Right hindlimb (tissue), 1 donor: ENCODE data around the gene POMT1.
A peak's percentile ranks its signal among the peaks of the same experiment; 100 is the strongest.
"Not testable (repeated sequence)": the region's sequence is repeated elsewhere in the genome, so short reads cannot be mapped to it uniquely, and the experiment has no call there.

Experiments
- DNase-seq: peaks from one replicate; pipeline ENCODE4 v3.0.0-alpha.2; 2018

Gene POMT1

GRCh38 chr9:131525643-131526565 is 23.2 kb downstream of the POMT1 start:
- no peak for DNase-seq

DNA sequence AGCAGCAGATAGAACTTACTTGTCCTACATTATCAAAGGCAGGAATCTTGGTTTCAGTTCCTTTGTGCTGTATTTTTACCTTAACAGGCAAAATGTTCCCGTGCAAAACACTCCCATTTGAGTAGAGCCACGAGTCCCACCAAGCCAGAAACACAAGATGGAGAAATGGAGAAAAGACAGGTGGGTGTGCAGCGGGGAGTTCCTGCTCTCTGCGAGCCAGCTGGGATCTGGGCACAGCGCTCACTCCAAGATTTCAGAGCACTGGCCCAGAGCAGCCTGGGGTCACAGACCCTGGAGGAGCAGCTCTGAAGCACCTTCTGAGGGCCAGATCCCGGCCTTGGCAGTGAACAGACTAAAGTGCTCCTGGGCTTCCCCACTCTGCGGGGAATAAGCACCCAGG is 25.5 kb downstream of the POMT1 start:
- no peak for DNase-seq

DNA sequence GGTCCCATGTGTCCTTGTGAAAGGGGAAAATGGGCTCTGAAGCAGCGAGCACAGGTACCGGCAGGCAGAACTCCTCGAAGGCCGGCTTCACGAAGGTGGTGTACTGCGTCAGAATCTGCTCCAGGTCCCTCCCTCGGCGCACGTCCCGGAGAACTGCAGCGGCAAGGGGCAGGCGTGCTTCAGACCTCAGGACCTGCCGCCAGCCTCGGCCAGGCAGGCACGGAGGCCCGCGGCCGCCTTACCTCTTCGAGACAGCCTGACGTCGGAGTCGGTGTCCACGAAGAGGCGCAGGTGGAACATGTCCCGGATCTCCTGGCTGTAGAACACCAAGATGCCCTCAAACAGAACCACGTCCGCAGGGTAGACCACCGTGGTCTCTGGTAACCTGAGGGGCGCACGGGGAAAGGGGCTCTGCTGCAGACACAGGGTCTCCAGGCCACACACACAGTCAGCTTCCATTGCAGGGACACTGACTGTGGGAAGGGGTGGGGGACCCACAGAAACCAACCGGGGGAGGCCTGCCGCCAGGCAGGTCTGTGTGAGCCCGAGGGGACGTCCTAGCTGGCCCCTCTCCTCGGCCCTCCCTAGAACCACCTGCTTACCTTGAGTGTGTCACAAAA is 26.3 kb downstream of the POMT1 start:
- no peak for DNase-seq

DNA sequence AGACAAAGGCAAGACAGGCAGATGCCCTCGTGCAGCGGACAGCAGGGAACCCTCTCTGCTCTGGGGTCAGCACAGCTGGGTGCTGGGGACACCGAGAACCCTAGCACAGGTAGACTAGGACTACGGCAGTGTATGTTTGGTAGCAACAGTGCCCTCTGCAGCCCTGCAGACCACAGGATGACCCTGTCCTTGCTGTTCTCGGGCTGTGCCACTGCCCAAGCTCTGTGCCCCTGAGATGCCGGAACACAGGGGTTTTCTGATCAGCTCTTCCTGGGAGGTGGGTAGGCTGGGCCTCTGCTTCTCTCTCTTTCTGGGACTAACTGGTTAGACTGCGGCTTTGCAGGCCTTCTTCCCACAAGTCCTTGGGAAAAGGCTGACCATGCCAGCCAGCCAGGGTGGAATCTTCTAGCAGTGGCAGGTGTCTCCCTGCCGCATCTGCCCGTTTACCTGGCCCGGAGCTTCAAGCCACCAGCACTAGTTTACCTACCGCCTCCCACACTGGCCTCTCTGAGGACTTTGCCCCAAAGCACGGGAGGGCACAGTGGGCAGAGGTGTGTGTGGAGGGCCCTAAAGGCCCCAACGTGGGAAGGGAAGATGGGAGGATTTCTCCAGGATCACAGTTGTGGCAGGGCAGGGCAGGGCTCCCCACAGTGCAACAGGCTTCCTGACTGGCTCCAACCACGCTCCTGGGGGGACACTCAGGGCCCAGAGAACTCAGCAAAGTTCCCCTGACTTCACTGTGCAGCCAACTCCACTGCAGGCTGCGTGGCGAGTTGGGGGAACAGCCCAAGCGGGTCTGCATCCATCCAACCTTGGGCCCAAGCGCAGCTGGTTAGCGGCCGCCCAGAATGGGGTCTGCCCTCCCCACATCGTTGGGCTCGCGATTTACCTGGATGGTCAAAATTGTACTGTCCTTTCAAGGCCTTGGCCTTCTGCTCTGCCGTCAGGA is 27.2 kb downstream of the POMT1 start:
- no peak for DNase-seq

DNA sequence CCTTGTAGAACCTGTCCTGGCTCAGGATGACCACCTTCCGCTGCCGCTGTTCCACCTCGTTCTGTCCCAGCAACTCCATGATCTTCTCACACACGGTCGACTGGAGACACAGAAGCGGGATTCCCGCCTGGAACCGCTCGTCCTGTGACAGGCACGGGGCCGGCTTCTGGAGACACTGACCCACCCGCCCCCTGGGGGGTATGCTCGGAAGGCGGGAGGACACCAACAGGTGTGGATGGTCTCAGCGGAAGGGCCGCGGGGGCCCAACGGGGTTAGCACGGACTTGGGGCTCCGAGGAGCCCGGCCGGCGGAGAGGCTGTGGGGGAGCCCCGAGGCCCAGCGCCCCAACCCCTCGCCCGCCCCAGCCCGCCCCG is 27.8 kb downstream of the POMT1 start:
- no peak for DNase-seq

DNA sequence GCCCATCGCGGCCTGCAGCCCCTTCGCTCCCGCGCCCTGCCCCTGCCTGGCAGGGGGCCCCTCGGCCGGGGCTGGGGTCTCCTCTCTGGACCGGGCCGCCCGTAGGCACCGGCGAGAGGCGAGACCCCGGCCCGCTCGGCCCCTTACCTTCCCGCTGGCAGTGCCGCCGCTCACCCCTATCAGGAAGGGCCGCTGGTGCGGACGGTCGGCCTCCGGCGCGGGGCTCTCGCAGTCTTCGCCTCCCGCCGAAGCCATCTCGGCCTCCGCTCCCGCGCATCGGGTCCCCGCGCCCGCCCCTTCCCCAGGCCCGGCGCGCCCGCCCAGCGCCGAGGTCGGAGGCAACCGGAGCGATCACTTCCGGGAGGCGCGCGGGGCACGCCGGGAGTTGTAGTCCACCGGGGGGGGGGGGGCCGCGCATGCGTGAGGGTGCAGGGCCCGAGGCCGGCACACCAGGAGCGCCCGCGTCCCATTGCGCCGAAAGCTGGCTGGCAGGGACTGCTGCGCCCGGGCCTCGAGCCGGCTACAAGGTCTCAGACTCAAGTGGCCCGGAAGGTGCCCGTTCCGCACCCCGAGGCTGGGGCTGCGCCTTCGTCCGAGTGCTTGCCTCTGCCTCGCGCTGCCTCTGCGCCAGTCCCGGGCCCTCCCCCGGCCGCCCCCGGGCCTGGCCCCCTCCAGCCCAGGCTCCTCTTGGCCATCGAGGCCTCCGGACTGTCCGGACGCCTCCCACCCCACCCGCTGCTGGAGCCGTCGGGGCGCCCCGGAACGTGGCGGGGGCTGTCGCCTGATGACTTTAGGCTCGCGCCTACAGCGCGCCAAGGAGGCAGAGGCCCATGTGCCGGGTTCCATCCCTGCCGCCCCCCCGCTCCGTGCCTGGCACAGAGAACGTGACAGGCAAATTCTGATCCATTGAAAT is 28.5 kb downstream of the POMT1 start, which contains the start of gene UCK1:
TSS of gene UCK1 (minus strand) at position 344 of the 913 bp plus-strand sequence. CDS start at position 255, 89 bp downstream.
- peak; percentile 93 for DNase-seq

GRCh38 chr9:131534721-131535237 is 32.1 kb downstream of the POMT1 start:
- no peak for DNase-seq

DNA sequence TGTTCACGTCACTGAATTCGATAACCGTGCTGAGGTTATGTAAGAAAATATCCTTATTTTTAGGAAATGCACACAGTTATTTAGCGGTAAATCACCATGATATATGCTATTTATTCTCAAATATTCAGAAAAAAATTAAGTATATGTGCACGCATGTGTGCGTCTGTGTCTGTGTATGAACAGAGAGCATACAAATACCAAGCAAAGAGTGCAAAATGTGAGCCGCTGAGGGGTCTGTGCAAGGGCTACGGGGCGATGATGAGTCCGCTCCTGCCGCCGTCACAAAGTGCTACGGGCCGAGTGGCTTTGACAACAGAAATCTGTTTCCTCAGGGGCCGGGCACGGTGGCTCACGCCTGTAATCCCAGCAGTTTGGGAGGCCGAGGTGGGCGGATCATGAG is 35.2 kb downstream of the POMT1 start:
- DNase-seq = no peak

DNA sequence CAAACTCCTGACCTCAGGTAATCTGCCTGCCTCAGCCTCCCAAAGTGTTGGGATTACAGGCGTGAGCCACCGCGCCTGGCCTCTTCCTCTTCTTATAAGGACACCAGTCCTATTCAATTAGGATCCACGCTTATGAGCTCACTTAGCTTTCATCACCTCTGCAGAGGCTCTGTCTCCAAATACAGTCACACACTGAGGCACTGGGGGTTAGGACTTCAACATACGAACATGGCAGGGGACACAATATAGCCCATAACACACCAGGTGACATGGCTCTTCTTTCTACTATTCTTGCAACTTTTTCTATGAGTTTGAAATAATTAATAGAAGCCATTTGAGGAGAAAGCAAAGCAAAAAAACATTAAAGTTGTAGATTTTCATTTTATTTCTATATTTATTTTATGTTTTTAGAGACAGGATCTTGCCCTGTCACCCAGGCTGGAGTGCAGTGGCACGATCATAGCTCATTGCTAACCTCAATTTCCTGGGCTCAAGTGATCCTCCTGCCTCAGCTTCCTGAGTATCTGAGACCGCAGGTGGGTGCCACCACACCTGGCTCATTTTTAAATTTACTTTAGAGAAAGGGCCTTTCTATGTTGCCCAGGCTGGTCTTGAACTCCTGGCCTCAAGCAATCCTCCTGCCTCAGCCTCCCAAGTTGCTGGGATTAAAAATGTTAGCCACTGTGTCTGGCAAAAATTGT is 36.7 kb downstream of the POMT1 start:
- DNase-seq = no peak

GRCh38 chr9:131543141-131543540 is 40.4 kb downstream of the POMT1 start:
- no peak for DNase-seq

DNA sequence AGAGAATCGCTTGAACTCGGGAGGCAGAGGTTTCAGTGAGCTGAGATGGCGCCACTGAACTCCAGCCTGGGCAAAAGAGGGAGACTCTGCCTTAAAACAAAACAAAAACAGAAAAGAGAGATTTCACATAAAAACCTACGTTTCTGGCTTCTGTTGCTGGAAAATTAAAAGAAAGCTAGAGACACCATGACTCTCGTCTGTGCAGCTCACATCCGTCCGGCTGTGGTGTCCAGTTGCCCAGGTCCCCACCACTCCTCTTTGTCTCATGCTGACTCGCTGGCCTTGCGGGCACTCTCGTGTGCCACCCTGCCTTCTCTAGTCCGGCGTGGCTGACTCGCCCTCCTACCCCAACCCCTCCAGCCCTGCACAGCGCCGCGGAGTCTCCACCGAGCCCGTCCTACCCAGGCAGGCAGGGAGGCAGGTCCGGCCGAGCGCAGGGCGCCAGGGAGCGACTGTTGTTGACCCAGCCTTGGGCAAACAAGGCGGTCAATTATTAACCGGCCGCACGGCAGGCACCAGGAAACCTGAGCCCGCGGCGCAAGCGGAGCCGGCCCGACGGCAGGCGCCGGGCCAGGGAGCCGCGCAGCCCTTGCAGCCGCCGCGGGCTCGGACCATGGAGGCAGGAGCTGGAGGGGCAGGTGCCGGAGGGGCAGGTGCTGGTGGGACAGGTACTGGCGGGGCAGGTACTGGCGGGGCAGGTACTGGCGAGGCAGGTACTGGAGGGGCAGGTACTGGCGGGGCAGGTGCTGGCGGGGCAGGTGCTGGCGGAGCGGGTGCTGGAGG is 42.5 kb downstream of the POMT1 start, which contains the start of gene PRRT1B:
TSS of gene PRRT1B (plus strand) at position 521 of the 783 bp plus-strand sequence. CDS start at position 614, 93 bp downstream.
- DNase-seq = peak; percentile 14

- DNase-seq = peak; percentile 21
These were observed 43.1 kb downstream of the POMT1 start for GRCh38 chr9:131545786-131546335.

DNA sequence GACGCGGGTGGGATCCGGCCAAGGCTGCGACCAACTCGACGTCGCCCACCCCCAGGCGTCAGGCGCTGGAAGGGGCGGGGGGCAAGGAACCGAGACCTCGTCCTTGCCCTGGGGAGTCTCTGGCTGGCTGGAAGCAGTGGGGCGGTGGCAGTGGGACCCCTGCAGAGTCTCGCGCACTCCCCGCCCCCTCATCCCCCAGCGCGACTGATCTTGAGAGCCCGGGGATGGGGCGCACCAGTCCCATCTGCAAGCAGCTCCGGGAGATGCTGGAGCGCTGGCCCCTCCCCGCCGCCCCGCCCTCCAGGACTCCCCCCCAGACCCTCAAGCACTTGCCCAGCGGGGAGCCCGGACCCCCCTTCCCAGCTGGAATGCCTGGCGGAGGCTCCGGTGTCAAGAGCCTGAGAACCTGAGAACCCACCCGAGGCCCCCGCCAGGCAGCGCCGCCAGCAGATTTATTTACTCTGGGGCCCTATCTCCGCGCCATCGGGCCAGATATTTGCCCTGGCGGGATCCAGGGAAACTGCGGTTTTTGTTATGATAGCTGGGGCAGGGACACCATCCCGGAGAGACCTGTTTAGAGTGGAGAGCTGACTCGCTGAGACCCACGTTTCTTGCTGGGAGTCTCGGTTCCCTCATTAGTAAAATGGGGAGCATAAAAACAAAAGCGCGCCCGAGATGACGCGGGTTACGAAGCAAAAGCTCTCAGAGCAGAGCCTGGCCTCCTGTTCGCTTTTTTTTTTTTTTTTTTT is 43.8 kb downstream of the POMT1 start:
- peak; percentile 47 for DNase-seq

- not testable (repeated sequence) for DNase-seq
These were observed 46.5 kb downstream of the POMT1 start for GRCh38 chr9:131549186-131549585.

DNA sequence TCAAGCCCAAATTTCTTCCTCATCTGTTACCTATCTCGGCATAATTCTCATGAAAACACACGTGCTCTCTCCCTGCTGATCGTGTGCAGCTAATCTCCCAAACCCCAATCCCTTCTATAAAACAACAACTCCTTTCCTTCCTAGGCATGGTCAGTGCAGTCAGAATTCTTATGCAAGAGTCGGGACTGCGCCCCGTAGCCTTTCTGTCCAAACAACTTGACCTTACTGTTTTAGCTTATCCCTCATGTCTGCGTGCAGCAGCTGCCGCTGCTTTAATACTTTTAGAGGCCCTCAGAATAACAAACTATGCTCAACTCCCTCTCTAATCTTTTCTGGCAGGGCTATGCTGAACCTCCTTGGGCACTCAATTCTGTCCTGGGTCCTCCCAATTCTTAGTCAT is 47.7 kb downstream of the POMT1 start:
- not testable (repeated sequence) for DNase-seq

GRCh38 chr9:131552030-131552429 is 49.3 kb downstream of the POMT1 start:
- no peak for DNase-seq

GRCh38 chr9:131554087-131554842 is 51.5 kb downstream of the POMT1 start:
- no peak for DNase-seq

DNA sequence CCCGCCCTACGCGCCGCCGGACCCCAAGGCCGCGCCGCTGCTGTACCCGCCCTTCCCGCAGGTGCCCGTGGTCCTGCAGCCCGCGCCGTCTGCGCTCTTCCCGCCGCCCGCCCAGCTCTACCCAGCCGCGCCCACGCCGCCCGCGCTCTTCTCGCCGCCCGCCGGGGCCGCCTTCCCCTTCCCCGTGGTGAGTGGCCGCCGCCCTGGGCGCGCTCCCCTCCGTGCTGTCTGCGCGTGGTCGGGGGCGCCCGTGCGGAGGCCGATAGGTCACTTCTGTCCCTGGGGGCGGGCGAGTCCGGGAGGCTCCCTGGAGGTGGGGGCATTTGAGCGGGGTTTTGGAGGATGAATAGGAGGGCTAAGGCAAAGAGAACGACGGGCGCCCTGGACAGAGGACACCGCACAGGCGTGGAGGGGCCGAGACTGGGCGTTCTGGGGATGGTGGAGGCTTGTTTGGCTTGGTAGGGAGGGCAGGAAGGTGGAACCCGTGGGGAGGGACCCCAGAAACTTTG is 52.2 kb downstream of the POMT1 start:
- no peak for DNase-seq
